ENCODE measurements around the gene MRPL36.

DNA sequence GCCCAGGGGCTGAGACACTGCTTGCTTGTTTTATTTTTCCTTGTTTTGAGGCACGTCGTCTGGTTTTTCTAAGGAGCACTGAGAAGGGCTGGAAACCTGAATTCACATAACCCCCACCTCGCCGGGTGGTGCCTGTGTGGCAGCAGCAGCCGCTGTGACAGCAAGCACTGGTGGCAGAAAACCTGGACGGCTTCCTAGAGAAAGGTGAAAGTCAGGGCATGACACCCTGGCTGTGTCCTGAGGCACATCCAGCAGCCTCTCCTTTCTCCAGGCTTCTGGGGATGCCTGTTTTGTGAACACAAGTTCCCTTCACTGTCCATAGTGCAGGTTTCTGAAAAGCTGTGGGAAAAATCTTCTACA, 29.2 kb downstream of the MRPL36 start:
- TF ChIP-seq POLR2A (IDR thresholded peaks at IDR 0.05) (no peak), POLR2AphosphoS5 (IDR thresholded peaks at IDR 0.05; ENCODE audit: insufficient read depth in 1 of 2, low read depth in 1 of 2) (no peak)
- TF ChIP-seq, protein P1, sequence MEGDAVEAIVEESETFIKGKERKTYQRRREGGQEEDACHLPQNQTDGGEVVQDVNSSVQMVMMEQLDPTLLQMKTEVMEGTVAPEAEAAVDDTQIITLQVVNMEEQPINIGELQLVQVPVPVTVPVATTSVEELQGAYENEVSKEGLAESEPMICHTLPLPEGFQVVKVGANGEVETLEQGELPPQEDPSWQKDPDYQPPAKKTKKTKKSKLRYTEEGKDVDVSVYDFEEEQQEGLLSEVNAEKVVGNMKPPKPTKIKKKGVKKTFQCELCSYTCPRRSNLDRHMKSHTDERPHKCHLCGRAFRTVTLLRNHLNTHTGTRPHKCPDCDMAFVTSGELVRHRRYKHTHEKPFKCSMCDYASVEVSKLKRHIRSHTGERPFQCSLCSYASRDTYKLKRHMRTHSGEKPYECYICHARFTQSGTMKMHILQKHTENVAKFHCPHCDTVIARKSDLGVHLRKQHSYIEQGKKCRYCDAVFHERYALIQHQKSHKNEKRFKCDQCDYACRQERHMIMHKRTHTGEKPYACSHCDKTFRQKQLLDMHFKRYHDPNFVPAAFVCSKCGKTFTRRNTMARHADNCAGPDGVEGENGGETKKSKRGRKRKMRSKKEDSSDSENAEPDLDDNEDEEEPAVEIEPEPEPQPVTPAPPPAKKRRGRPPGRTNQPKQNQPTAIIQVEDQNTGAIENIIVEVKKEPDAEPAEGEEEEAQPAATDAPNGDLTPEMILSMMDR (IDR thresholded peaks at IDR 0.05): no peak
